A549 treated with AZD2906 at 1 μM for 4 hours (cell line): ENCODE data around the gene HSFY2. TPM values are rescaled to one million over a fixed set of nuclear protein-coding genes. Genes with fewer than 3 reads are reported as not detected.

Experiments
- total RNA-seq: library from RNA; stranded (reverse); fragments of 200-300 nt; extraction: Qiagen RNA extraction; gene quantifications from 5 replicates; pipeline ENCODE4 v1.2.3, GENCODE V29; 2022

HSFY2 gene
- total RNA-seq: not detected in 5 replicates

GRCh38 chrY:18773635-18774034 lies at the start of gene HSFY2:
Gene HSFY2, minus strand, starts transcription at chrY:18773735. Its CDS starts 117 bp downstream, at chrY:18773618.

Other genes with a start within 250 kb of the HSFY2 start
- gene HSFY1, start 227.0 kb downstream of the HSFY2 start, total RNA-seq: not detected in 5 replicates